Activated T-helper 17 cell treated with anti-CD3 and anti-CD28 coated beads, Interleukin-2, amount 50 U/mL, for 72 hours (primary cell): ENCODE measurements around the gene DLG5. TPM values are rescaled to one million over a fixed set of nuclear protein-coding genes. Genes with fewer than 3 reads are reported as not detected.
A peak's percentile ranks its signal among the peaks of the same experiment; 100 is the strongest.

Experiments used
- ATAC-seq: fragments of 150-1000 bp; cut with Tn5 transposase; replicated peaks from 2 replicates; pipeline ENCODE4 v1.10.0; 2021; ENCODE audit warnings: mild to moderate bottlenecking, moderate library complexity
- H3K27ac Mint-ChIP-seq: one replicate; pipeline ENCODE4 v1.8.0; 2022; ENCODE audit warnings: mixed read lengths
- H3K27me3 Mint-ChIP-seq: one replicate; pipeline ENCODE4 v1.8.0; 2022; ENCODE audit warnings: mixed read lengths
- H3K36me3 Mint-ChIP-seq: one replicate; pipeline ENCODE4 v1.8.0; 2022; ENCODE audit warnings: low read depth, mild to moderate bottlenecking, mixed read lengths
- H3K4me1 Mint-ChIP-seq: one replicate; pipeline ENCODE4 v1.8.0; 2022; ENCODE audit warnings: mixed read lengths
- H3K4me3 Mint-ChIP-seq: one replicate; pipeline ENCODE4 v1.8.0; 2022; ENCODE audit warnings: mild to moderate bottlenecking, mixed read lengths
- H3K9me3 Mint-ChIP-seq: one replicate; pipeline ENCODE4 v1.8.0; 2022; ENCODE audit warnings: mixed read lengths
- total RNA-seq, 2 donors: library from RNA; stranded (reverse); gene quantifications; one replicate each; pipeline ENCODE4 v1.2.3, GENCODE V29; 2022

The DLG5 gene
- total RNA-seq, 2 donors from 2014 or later: 3.0 to 7.1 TPM

DNA sequence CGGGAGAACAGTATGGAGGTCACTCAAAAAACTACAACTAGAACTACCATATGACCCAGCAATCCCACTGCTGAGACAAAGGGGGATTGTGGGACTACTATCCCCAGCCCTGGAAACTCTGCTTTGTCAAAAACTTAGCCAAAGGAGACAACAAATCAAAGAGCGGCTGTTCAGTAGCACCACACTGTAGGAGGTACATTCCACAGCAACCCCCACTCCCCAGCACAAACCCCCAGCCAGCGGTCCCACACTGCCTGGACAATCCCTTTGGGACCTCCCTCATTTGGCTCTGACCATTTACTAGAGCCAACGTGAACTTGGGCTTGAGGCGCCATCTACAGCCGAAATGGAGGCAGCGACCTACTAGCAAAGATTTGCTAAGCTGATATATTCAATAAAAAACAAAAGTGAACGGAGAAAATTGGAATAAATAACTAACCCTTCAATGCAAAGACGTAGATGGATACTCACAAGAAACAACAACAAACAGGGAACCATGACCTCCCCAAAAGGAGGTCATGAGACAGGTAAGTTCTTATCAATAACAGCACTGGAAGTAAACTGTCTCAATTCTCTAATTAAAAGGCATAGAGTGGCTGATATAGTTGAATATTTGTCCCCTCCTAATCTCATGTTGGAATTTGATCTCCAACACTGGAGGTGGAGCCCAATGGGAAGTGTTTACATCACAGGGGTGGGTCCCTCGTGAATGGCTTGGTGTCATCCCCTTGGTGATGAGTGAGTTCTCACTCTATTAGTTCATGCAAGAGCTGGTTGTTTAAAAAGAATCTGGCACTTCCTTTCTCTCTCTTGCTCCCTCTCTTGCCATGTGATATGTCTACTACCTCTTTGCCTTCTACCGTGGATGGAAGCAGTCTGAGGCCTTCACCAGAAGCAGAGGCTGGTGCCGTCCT is 170.0 kb downstream of the DLG5 start:
- no peaks in the 10 kb centered on the region for H3K36me3 Mint-ChIP-seq
- no peak overlapping the region for H3K27ac Mint-ChIP-seq
- no peaks in the 10 kb centered on the region for H3K9me3 Mint-ChIP-seq
- H3K27me3 Mint-ChIP-seq: no peaks in the 10 kb centered on the region
- H3K4me1 Mint-ChIP-seq: no peaks in the 10 kb centered on the region
- ATAC-seq: peak; percentile 37
- H3K4me3 Mint-ChIP-seq: no peak overlapping the region

- Mint-ChIP-seq H3K36me3 (no peaks in the 10 kb centered on the region), H3K27ac (no peak overlapping the region), H3K4me3 (no peak overlapping the region), H3K4me1 (no peaks in the 10 kb centered on the region), H3K9me3 (peaks cover 9% of the 10 kb centered on the region), H3K27me3 (peaks cover 3% of the 10 kb centered on the region)
- no peak for ATAC-seq
Measured at GRCh38 chr10:77746047-77746707, 180.4 kb downstream of the DLG5 start.

DNA sequence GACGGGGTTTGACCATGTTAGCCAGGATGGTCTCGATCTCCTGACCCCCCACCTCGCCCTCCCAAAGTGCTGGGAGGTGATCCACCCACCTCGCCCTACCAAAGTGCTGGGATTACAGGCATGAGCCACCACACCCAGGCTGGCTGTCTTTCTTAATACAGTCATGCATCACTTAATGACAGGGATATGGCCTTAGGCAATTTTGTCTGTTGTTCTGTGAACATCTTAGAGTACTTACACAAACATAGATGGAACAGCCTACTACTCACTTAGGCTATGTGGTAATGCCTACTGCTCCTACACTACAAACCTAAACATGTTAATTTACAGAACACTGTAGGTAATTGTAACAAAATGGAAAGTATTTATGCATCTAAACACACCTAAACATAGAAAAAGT is 182.3 kb downstream of the DLG5 start:
- H3K36me3 Mint-ChIP-seq: no peaks in the 10 kb centered on the region
- no peaks in the 10 kb centered on the region for H3K4me1 Mint-ChIP-seq
- ATAC-seq: no peak
- peaks cover 17% of the 10 kb centered on the region for H3K9me3 Mint-ChIP-seq
- peaks cover 3% of the 10 kb centered on the region for H3K27me3 Mint-ChIP-seq
- no peak overlapping the region for H3K27ac Mint-ChIP-seq
- no peak overlapping the region for H3K4me3 Mint-ChIP-seq

DNA sequence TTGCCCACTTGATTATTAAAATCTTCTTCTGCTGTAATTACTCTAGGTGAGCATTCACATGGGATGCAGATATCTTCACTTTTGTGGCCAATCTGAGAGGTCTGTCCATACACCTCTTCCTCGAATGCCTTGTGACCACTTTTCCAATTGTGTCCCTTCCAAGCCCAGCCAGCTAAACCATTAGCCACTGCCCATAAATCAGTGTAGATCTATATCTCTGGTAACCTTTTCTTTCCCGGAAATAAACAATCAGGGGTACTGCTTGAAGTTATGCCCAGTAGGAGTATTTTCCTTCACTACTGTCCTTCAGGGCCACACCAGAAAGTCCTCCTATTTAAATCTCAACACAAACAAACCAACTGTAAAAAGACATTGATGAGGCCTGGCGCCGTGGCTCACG is 184.4 kb downstream of the DLG5 start:
- Mint-ChIP-seq H3K36me3 (no peaks in the 10 kb centered on the region), H3K4me1 (peaks cover 6% of the 10 kb centered on the region), H3K27me3 (peaks cover 6% of the 10 kb centered on the region), H3K27ac (no peak overlapping the region), H3K4me3 (no peak overlapping the region), H3K9me3 (peaks cover 17% of the 10 kb centered on the region)
- ATAC-seq: no peak

DNA sequence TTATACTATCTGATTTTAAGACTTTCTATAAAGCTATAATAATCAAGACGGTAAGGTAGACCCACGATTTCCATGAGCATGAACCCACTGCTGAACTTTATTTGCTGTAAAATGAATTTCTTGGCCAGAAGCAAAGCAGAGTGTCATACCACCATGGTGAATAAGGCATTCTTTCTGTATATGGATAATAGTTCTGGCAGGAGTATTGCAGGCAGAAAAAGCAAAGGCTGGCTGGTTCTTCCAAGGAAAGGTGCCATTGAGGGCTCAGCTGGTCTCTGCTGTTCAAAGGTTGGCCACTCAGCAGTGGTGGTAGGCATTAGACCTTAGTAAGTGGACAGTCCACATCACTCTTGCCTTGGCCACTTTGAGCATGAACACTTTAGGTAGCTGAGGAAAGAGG is 184.8 kb downstream of the DLG5 start:
- peaks cover 6% of the 10 kb centered on the region for H3K4me1 Mint-ChIP-seq
- H3K27me3 Mint-ChIP-seq: peaks cover 8% of the 10 kb centered on the region
- no peak overlapping the region for H3K4me3 Mint-ChIP-seq
- H3K9me3 Mint-ChIP-seq: peaks cover 19% of the 10 kb centered on the region
- ATAC-seq: no peak
- H3K36me3 Mint-ChIP-seq: no peaks in the 10 kb centered on the region
- no peak overlapping the region for H3K27ac Mint-ChIP-seq

Other genes with a start within 250 kb of the DLG5 start
- 10 to 100 TPM; 16.0 to 24.2 TPM for gene POLR3A, start 102.8 kb upstream of the DLG5 start, total RNA-seq
- 1,000 to 10,000 TPM in 1 of 2 donors, 100 to 1,000 TPM in 1; 890 to 1,474 TPM for gene RPS24, start 107.1 kb upstream of the DLG5 start, total RNA-seq